Measurements from ENCODE around the gene RPL13A. TPM values are rescaled to one million over a fixed set of nuclear protein-coding genes. Genes with fewer than 3 reads are reported as not detected.

The RPL13A gene
- total and polyA plus RNA-seq, 2 of the 13 experiments (the other 11 are each of a cell fraction or from before 2014, with no cell fraction given): 2,601 to 3,407 TPM

DNA sequence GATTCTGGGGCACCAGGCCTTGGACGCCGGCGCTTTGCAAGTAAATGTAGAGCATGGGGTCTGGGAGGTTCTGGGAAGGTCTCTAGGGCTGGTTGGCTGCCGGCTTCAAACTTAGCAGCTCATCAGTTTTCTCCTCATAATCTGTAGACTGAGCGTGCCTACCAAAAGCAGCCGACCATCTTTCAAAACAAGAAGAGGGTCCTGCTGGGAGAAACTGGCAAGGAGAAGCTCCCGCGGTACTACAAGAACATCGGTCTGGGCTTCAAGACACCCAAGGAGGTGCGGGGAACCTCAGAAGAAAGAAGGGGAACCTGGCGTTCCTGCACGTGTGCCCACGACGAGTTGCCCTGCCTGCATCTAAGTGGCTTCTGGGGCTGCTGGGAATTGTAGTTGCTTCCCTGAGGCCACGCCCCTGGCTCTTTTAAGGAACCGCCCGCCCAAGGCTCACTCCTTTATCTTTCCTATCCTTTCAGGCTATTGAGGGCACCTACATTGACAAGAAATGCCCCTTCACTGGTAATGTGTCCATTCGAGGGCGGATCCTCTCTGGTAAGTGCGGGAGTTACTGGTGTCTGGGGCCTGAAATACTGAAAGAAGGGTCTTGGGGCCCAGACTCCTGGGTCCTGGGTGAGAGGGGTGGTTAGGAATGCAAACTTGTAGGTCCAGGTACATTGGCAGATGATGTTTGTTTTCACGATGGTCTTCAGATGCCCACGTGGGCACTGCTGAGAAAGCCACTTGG lies 9.8 kb downstream of the RPL13A start (continued):
- TF ChIP-seq, protein P1, sequence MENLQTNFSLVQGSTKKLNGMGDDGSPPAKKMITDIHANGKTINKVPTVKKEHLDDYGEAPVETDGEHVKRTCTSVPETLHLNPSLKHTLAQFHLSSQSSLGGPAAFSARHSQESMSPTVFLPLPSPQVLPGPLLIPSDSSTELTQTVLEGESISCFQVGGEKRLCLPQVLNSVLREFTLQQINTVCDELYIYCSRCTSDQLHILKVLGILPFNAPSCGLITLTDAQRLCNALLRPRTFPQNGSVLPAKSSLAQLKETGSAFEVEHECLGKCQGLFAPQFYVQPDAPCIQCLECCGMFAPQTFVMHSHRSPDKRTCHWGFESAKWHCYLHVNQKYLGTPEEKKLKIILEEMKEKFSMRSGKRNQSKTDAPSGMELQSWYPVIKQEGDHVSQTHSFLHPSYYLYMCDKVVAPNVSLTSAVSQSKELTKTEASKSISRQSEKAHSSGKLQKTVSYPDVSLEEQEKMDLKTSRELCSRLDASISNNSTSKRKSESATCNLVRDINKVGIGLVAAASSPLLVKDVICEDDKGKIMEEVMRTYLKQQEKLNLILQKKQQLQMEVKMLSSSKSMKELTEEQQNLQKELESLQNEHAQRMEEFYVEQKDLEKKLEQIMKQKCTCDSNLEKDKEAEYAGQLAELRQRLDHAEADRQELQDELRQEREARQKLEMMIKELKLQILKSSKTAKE (CRISPR knock-in tag; IDR thresholded peaks at IDR 0.05; ENCODE audit: borderline replicate concordance): no peak
- TF ChIP-seq ZNF280D (CRISPR knock-in tag; IDR thresholded peaks at IDR 0.05) (no peak), YY1 (IDR thresholded peaks at IDR 0.05; ENCODE audit: insufficient read depth, insufficient replicate concordance, low read depth, low read length) (peak; percentile 55), TAF1 (CRISPR knock-in tag; IDR thresholded peaks at IDR 0.05) (peak; percentile 45; the same call in 1 of the 2 replicates), TP53 (CRISPR knock-in tag; conservative IDR thresholded peaks at IDR 0.05) (no peak), MBNL3 (CRISPR knock-in tag; conservative IDR thresholded peaks at IDR 0.05) (no peak), ZNF703 (CRISPR knock-in tag; IDR thresholded peaks at IDR 0.05; ENCODE audit: borderline replicate concordance) (no peak), HHEX (CRISPR knock-in tag; IDR thresholded peaks at IDR 0.05) (no peak), KDM1A (CRISPR knock-in tag; IDR thresholded peaks at IDR 0.05) (no peak), KAT7 (CRISPR knock-in tag; IDR thresholded peaks at IDR 0.05; ENCODE audit: borderline replicate concordance) (0 out of 2 replicates have a peak, but pooled peaks have one; percentile 1), ZNF205 (CRISPR knock-in tag; IDR thresholded peaks at IDR 0.05) (no peak), FOXK1 (CRISPR knock-in tag; IDR thresholded peaks at IDR 0.05; ENCODE audit: borderline replicate concordance, low read depth) (no peak), GABPA (IDR thresholded peaks at IDR 0.05; ENCODE audit: low read depth, low read length) (peak; percentile 11; the same call in 1 of the 2 replicates), GABPA (CRISPR knock-in tag; IDR thresholded peaks at IDR 0.05; ENCODE audit: low read depth) (peak; percentile 64), ZNF143 (CRISPR knock-in tag; IDR thresholded peaks at IDR 0.05) (peak; percentile 89), THAP11 (CRISPR knock-in tag; IDR thresholded peaks at IDR 0.05) (peak; percentile 97), SOX13 (IDR thresholded peaks at IDR 0.05) (no peak), SOX13 (CRISPR knock-in tag; conservative IDR thresholded peaks at IDR 0.05 in 1 of 2, IDR thresholded peaks at IDR 0.05 in 1 of 2) (no peak), ZNF589 (CRISPR knock-in tag; conservative IDR thresholded peaks at IDR 0.05) (no peak), SALL1 (CRISPR knock-in tag; IDR thresholded peaks at IDR 0.05) (no peak), HOXA3 (CRISPR knock-in tag; IDR thresholded peaks at IDR 0.05) (peak; percentile 18; the same call in 1 of the 2 replicates)
- TF ChIP-seq, protein P2, sequence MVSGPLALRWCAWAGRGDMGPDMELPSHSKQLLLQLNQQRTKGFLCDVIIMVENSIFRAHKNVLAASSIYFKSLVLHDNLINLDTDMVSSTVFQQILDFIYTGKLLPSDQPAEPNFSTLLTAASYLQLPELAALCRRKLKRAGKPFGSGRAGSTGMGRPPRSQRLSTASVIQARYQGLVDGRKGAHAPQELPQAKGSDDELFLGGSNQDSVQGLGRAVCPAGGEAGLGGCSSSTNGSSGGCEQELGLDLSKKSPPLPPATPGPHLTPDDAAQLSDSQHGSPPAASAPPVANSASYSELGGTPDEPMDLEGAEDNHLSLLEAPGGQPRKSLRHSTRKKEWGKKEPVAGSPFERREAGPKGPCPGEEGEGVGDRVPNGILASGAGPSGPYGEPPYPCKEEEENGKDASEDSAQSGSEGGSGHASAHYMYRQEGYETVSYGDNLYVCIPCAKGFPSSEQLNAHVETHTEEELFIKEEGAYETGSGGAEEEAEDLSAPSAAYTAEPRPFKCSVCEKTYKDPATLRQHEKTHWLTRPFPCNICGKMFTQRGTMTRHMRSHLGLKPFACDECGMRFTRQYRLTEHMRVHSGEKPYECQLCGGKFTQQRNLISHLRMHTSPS (CRISPR knock-in tag; IDR thresholded peaks at IDR 0.05; ENCODE audit: low read depth): no peak

All from HepG2 (cell line).